ENCODE results near the gene DPP7. TPM values are rescaled to one million over a fixed set of nuclear protein-coding genes. Genes with fewer than 3 reads are reported as not detected.

Gene DPP7
- total RNA-seq, 1 donor from 2014 or later: 125 TPM

GRCh38 chr9:137147091-137147792 lies 32.7 kb upstream of the DPP7 start:
- TF ChIP-seq CTCF (conservative IDR thresholded peaks at IDR 0.05; ENCODE audit: low read depth, low read length): no peak
- no peak overlapping the region for H3K4me3 ChIP-seq (ENCODE audit: low read depth, low read length)
- DNase-seq (ENCODE audit: low read depth): no peak

GRCh38 chr9:137146527-137146918 lies 32.0 kb upstream of the DPP7 start:
- H3K4me3 ChIP-seq (ENCODE audit: low read depth, low read length): no peak overlapping the region
- DNase-seq (ENCODE audit: low read depth): no peak
- no peak for TF ChIP-seq CTCF (conservative IDR thresholded peaks at IDR 0.05; ENCODE audit: low read depth, low read length)

GRCh38 chr9:137145731-137146526 lies 31.4 kb upstream of the DPP7 start:
- TF ChIP-seq CTCF (conservative IDR thresholded peaks at IDR 0.05; ENCODE audit: low read depth, low read length): no peak
- no peak overlapping the region for H3K4me3 ChIP-seq (ENCODE audit: low read depth, low read length)
- DNase-seq (ENCODE audit: low read depth): no peak

GRCh38 chr9:137143459-137143858 lies 28.9 kb upstream of the DPP7 start:
- no peak for DNase-seq (ENCODE audit: low read depth)
- H3K4me3 ChIP-seq (ENCODE audit: low read depth, low read length): no peak overlapping the region
- no peak for TF ChIP-seq CTCF (conservative IDR thresholded peaks at IDR 0.05; ENCODE audit: low read depth, low read length)

GRCh38 chr9:137141976-137142936 lies 27.7 kb upstream of the DPP7 start:
- DNase-seq (ENCODE audit: low read depth): no peak
- no peak for TF ChIP-seq CTCF (conservative IDR thresholded peaks at IDR 0.05; ENCODE audit: low read depth, low read length)

GRCh38 chr9:137141050-137141810 lies 26.7 kb upstream of the DPP7 start:
- TF ChIP-seq CTCF (conservative IDR thresholded peaks at IDR 0.05; ENCODE audit: low read depth, low read length): no peak
- DNase-seq (ENCODE audit: low read depth): no peak
- H3K4me3 ChIP-seq (ENCODE audit: low read depth, low read length): no peak overlapping the region

More at GRCh38 chr9:137141976-137142936, 27.7 kb upstream of the DPP7 start:
- no peak overlapping the region for H3K4me3 ChIP-seq (ENCODE audit: low read depth, low read length)
